ENCODE data around the gene TSPAN14. TPM values are rescaled to one million over a fixed set of nuclear protein-coding genes. Genes with fewer than 3 reads are reported as not detected.

The TSPAN14 gene
- total and polyA plus RNA-seq, 4 donors = 19.9 to 36.8 (median 27.3) TPM

- no peak for TF ChIP-seq REST (IDR thresholded peaks at IDR 0.05)
Measured at GRCh38 chr10:80471715-80472233, 17.7 kb downstream of the TSPAN14 start (continued).

GRCh38 chr10:80472234-80473095, 18.4 kb downstream of the TSPAN14 start:
- Histone ChIP-seq H3K27me3 (ENCODE audit: control insufficient read depth in 4 of 4, insufficient read depth in 4 of 4, low read length in 3 of 4) (no peaks in the 10 kb centered on the region), H3K4me3 (ENCODE audit: low read depth in 1 of 3, low read length in 3 of 3) (no peak overlapping the region), H3K4me1 (ENCODE audit: control insufficient read depth in 4 of 4, insufficient read depth in 4 of 4, low read length in 3 of 4) (peaks cover 6 to 24% (median 12%) of the 10 kb centered on the region in 4 donors), H3K9ac (ENCODE audit: low read depth in 1 of 2, low read length in 2 of 2) (no peak overlapping the region), H3K27ac (ENCODE audit: low read depth in 1 of 2, low read length in 2 of 2) (peak overlapping the region in 1 of 2 donors; percentile 6), H3K9me3 (ENCODE audit: control insufficient read depth in 4 of 4, low read length in 3 of 4) (no peaks in the 10 kb centered on the region), H3K36me3 (ENCODE audit: control insufficient read depth in 4 of 4, insufficient read depth in 3 of 4, low read depth in 1 of 4, low read length in 3 of 4) (no peaks in the 10 kb centered on the region)
- DNase-seq (ENCODE audit: low spot score) = no peak
- TF ChIP-seq HNF4A (conservative IDR thresholded peaks at IDR 0.05) (no peak), RXRA (IDR thresholded peaks at IDR 0.05) (no peak), ATF3 (IDR thresholded peaks at IDR 0.05) (no peak), FOXA1 (IDR thresholded peaks at IDR 0.05) (no peak), REST (IDR thresholded peaks at IDR 0.05) (no peak), SP1 (IDR thresholded peaks at IDR 0.05) (no peak), ZBTB33 (IDR thresholded peaks at IDR 0.05) (no peak), EGR1 (IDR thresholded peaks at IDR 0.05; ENCODE audit: low read depth in 2 of 2) (no peak), HNF4G (IDR thresholded peaks at IDR 0.05) (no peak), MAX (IDR thresholded peaks at IDR 0.05) (no peak), NR2F2 (IDR thresholded peaks at IDR 0.05) (no peak), JUND (IDR thresholded peaks at IDR 0.05) (no peak), CTCF (IDR thresholded peaks at IDR 0.05; ENCODE audit: low read depth, low read length, missing input control) (no peak), YY1 (IDR thresholded peaks at IDR 0.05) (no peak)
- WGBS = 82% methylated on average over 9 of the region's 9 CpGs
